ENCODE data around the gene TCN1. TPM values are rescaled to one million over a fixed set of nuclear protein-coding genes. Genes with fewer than 3 reads are reported as not detected.

TCN1 gene
- total and polyA plus RNA-seq, 4 donors: 0.43 to 4.9 (median 3.7) TPM

- DNase-seq (no peak), ATAC-seq (ENCODE audit: insufficient read depth, low FRiP score) (no peak)
- H3K9me3 ChIP-seq (ENCODE audit: control insufficient read depth in 4 of 4, insufficient read depth in 3 of 4, low read length in 3 of 4): peaks cover 0 to 2% (median 0%) of the 10 kb centered on the region in 4 donors
- no peak overlapping the region for H3K27ac ChIP-seq (ENCODE audit: low read depth in 1 of 2, low read length in 1 of 2)
- no peaks in the 10 kb centered on the region for H3K36me3 ChIP-seq (ENCODE audit: control insufficient read depth in 4 of 4, insufficient read depth in 4 of 4, low read length in 4 of 4)
- H3K27me3 ChIP-seq (ENCODE audit: control insufficient read depth in 3 of 3, insufficient read depth in 3 of 3, low read length in 2 of 3): no peaks in the 10 kb centered on the region
- no peak overlapping the region for H3K4me3 ChIP-seq
- no peaks in the 10 kb centered on the region for H3K4me1 ChIP-seq (ENCODE audit: control insufficient read depth in 5 of 5, insufficient read depth in 5 of 5, low read length in 5 of 5)
- no peak for TF ChIP-seq CTCF (IDR thresholded peaks at IDR 0.05; ENCODE audit: control extremely low read depth, extremely low read depth)
- H3K9ac ChIP-seq (ENCODE audit: insufficient read depth in 1 of 2, low read length in 2 of 2): no peak overlapping the region
Measured at GRCh38 chr11:59872076-59872475, 5.8 kb upstream of the TCN1 start.

GRCh38 chr11:59867946-59868345 lies 1.7 kb upstream of the TCN1 start:
- H3K4me1 ChIP-seq (ENCODE audit: control insufficient read depth in 5 of 5, insufficient read depth in 5 of 5, low read length in 5 of 5): no peaks in the 10 kb centered on the region
- WGBS, 2 donors: 83 to 91% methylated on average over 2 of the region's 2 CpGs
- DNase-seq (no peak), ATAC-seq (ENCODE audit: insufficient read depth, low FRiP score) (no peak)
- no peak overlapping the region for H3K9ac ChIP-seq (ENCODE audit: insufficient read depth in 1 of 2, low read length in 2 of 2)
- H3K4me3 ChIP-seq: no peak overlapping the region
- TF ChIP-seq CTCF (IDR thresholded peaks at IDR 0.05; ENCODE audit: control extremely low read depth, extremely low read depth): no peak
- no peaks in the 10 kb centered on the region for H3K36me3 ChIP-seq (ENCODE audit: control insufficient read depth in 4 of 4, insufficient read depth in 4 of 4, low read length in 4 of 4)
- H3K9me3 ChIP-seq (ENCODE audit: control insufficient read depth in 4 of 4, insufficient read depth in 3 of 4, low read length in 3 of 4): no peaks in the 10 kb centered on the region
- no peak overlapping the region for H3K27ac ChIP-seq (ENCODE audit: low read depth in 1 of 2, low read length in 1 of 2)
- H3K27me3 ChIP-seq (ENCODE audit: control insufficient read depth in 3 of 3, insufficient read depth in 3 of 3, low read length in 2 of 3): no peaks in the 10 kb centered on the region

- TF ChIP-seq CTCF (IDR thresholded peaks at IDR 0.05; ENCODE audit: control extremely low read depth, extremely low read depth): no peak
- no peak overlapping the region for H3K27ac ChIP-seq (ENCODE audit: low read depth in 1 of 2, low read length in 1 of 2)
- H3K36me3 ChIP-seq (ENCODE audit: control insufficient read depth in 4 of 4, insufficient read depth in 4 of 4, low read length in 4 of 4): no peaks in the 10 kb centered on the region
- DNase-seq (no peak), ATAC-seq (ENCODE audit: insufficient read depth, low FRiP score) (no peak)
- WGBS, 2 donors: 39 to 53% methylated on average over 1 of the region's 1 CpG
- no peak overlapping the region for H3K4me3 ChIP-seq
- H3K4me1 ChIP-seq (ENCODE audit: control insufficient read depth in 5 of 5, insufficient read depth in 5 of 5, low read length in 5 of 5): no peaks in the 10 kb centered on the region
- no peaks in the 10 kb centered on the region for H3K27me3 ChIP-seq (ENCODE audit: control insufficient read depth in 3 of 3, insufficient read depth in 3 of 3, low read length in 2 of 3)
- no peak overlapping the region for H3K9ac ChIP-seq (ENCODE audit: insufficient read depth in 1 of 2, low read length in 2 of 2)
- H3K9me3 ChIP-seq (ENCODE audit: control insufficient read depth in 4 of 4, insufficient read depth in 3 of 4, low read length in 3 of 4): no peaks in the 10 kb centered on the region
Measured at GRCh38 chr11:59866836-59867235, 549 bp upstream of the TCN1 start.

GRCh38 chr11:59865031-59865430 lies 1.3 kb downstream of the TCN1 start:
- Histone ChIP-seq H3K4me3 (no peak overlapping the region), H3K4me1 (ENCODE audit: control insufficient read depth in 5 of 5, insufficient read depth in 5 of 5, low read length in 5 of 5) (no peaks in the 10 kb centered on the region), H3K9me3 (ENCODE audit: control insufficient read depth in 4 of 4, insufficient read depth in 3 of 4, low read length in 3 of 4) (no peaks in the 10 kb centered on the region), H3K27ac (ENCODE audit: low read depth in 1 of 2, low read length in 1 of 2) (no peak overlapping the region), H3K9ac (ENCODE audit: insufficient read depth in 1 of 2, low read length in 2 of 2) (no peak overlapping the region), H3K27me3 (ENCODE audit: control insufficient read depth in 3 of 3, insufficient read depth in 3 of 3, low read length in 2 of 3) (no peaks in the 10 kb centered on the region), H3K36me3 (ENCODE audit: control insufficient read depth in 4 of 4, insufficient read depth in 4 of 4, low read length in 4 of 4) (no peaks in the 10 kb centered on the region)
- ATAC-seq (ENCODE audit: insufficient read depth, low FRiP score): no peak
- DNase-seq: no peak
- WGBS, 2 donors: 69 to 90% methylated on average over 1 of the region's 1 CpG
- TF ChIP-seq CTCF (IDR thresholded peaks at IDR 0.05; ENCODE audit: control extremely low read depth, extremely low read depth): no peak
